Measurements from ENCODE around the gene CEMIP.

GRCh38 chr15:80904998-80905397 is 125.8 kb downstream of the CEMIP start:
- no peak for TF ChIP-seq CTCF (IDR thresholded peaks at IDR 0.05 in 2 of 3, conservative IDR thresholded peaks at IDR 0.05 in 1 of 3; ENCODE audit: borderline replicate concordance in 1 of 3, insufficient read depth in 1 of 3, low read depth in 2 of 3, low read length in 2 of 3)
- no peak for TF ChIP-seq ZFX (IDR thresholded peaks at IDR 0.05)
- TF ChIP-seq YY1 (IDR thresholded peaks at IDR 0.05; ENCODE audit: extremely low read depth, insufficient replicate concordance, low read depth, low read length), result no peak
- no peak for TF ChIP-seq JUND (IDR thresholded peaks at IDR 0.05)
- no peak for TF ChIP-seq POLR2A (IDR thresholded peaks at IDR 0.05; ENCODE audit: borderline replicate concordance, extremely low read depth, insufficient read depth, insufficient read length)
- TF ChIP-seq SRF (IDR thresholded peaks at IDR 0.05; ENCODE audit: low read depth), result no peak
- TF ChIP-seq POLR2AphosphoS5 (IDR thresholded peaks at IDR 0.05; ENCODE audit: low read depth, low read length), result no peak
- TF ChIP-seq SIN3A (IDR thresholded peaks at IDR 0.05; ENCODE audit: low read depth), result no peak
- TF ChIP-seq REST (IDR thresholded peaks at IDR 0.05; ENCODE audit: low read depth), result no peak
- TF ChIP-seq EZH2 (IDR thresholded peaks at IDR 0.05), result no peak
- TF ChIP-seq CEBPB (IDR thresholded peaks at IDR 0.05; ENCODE audit: low read depth), result no peak

All from HCT116 (cell line).